GM18873 (cell line): ENCODE results near the gene PIF1.
"Not testable (repeated sequence)": the region's sequence is repeated elsewhere in the genome, so short reads cannot be mapped to it uniquely, and the experiment has no call there.

Source experiments
- ATAC-seq: cut with Tn5 transposase; IDR thresholded peaks from one replicate; pipeline ENCODE4 v1.9.1; 2021; ENCODE audit warnings: mild to moderate bottlenecking, moderate library complexity, moderate number of reproducible peaks; ENCODE audit not compliant: unreplicated experiment, low FRiP score

Gene PIF1

DNA sequence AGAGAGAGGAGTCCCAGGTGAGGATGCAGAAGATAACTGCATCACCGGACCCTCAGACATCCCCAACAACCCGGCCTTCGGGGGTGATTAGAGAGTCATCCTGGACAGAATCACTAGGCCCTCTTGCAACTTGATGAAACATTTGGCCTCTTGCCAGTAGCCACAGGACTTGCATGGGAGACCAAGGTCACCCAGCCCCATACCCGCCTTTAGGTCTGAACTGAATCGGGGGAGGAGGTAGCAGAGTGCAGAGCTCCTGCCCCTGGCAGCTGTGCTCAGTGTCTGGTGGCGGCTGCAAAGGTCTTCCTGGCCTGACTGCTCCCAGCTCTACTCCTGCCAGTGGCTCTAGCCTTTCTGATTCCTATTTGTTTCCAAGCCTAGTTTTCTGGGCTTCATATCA is 12.4 kb downstream of the PIF1 start:
- ATAC-seq, result no peak

DNA sequence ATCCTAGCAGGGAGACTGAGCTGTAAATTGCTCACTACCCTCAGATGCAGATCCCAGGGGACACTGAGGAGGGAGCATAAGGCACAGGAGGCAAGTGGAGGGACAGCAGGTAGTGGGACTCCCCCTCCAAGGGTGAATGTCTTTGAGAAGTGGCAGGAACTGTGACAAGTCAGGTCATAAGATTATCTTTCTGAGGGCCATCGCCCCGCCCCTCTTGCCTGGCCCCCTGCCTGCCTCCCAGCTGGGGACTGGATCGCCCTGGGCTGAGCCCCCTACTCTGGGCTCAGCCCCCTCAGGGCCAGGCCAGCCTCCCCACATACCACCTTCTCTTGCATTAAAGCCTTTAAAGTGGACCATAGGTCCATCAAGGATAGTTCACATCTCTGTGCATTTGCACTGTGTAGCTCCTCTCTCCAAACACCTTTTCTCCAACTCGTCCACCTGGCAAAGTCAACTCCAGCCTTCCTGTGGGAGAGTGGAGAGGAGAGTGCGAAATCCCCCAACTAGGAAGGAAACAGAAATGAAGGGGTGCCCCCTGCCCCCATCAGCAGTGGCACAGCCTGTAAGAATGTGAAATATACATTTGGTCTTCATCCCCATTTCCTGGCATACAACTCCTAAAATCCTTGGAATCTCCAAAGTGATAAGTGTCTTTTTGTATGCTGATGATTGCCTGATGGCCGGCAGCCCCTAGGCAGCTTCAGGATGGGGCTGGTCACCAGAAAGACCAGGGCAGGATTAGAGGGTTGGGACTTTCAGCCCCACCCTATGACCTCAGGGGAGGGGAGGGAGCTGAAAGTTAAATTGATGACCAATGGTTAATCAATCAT is 14.7 kb downstream of the PIF1 start:
- ATAC-seq, result no peak

DNA sequence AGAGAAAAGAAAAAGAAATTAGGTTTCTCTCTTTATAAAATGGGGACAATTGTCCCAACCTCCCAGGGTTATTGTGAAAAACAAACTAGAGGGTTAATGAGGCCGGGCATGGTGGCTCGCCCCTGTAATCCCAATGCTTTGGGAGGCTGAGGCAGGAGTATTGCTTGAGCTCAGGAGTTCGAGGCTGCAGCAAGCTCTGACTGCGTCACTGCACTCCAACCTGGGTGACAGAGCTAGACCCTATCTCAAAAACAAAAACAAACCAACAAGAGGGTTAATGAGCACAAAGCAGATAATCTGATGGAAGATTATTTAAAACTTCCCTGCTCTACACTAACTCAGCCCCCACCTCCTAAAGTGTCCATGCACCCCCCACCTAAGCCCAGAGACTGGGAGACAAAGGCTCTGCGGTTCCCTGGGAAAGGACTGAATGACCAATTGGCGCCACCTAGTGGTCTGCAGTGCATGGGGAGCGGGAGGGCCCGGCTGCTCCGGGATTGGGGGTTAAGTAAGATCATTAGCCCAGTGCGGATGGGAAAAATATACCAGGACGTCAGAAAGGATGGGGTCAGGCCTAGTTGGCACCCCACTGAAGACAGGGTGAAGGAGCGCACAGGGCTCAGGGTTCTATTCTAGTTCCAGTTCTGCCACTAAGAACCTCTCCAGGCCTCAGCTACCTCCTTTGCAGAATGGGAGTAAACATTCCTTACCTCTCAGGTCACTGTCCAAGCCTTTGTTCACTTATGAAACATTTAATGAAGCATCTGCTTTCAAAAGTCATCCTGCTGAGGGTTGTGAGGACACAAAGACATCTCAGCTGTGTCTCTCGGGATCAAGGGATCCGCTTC is 15.6 kb downstream of the PIF1 start:
- no peak for ATAC-seq

DNA sequence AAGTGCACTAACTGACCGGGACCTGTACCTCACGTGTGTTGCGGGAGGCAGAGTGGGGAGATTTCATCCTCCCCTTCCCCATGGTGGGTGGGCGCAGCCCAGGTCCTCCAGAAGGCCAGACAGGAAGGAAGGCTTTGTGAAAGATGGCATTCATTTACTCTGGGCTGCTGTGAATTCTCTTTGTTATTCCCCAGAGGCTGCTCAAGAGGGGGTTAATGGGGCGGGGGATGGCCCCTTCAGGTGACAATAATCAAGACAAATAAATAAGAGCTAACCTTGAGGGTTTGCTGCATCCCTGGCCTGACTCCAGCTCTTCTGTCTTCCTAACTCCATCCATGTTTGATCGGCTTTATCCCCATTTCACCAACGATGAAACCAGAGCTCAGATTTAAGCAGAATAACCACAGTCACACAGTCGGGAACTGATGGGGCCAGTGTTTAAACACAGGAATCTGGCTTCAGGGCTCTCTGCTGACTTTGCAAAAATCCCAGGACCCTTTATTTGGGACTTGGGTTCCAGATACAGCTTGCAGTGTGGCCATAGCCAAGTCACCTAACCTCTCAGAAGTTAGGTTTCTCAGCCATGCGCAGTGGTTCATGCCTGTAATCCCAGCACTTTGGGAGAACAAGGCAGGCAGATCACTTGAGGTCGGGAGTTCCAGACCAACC is 16.5 kb downstream of the PIF1 start:
- no peak for ATAC-seq

DNA sequence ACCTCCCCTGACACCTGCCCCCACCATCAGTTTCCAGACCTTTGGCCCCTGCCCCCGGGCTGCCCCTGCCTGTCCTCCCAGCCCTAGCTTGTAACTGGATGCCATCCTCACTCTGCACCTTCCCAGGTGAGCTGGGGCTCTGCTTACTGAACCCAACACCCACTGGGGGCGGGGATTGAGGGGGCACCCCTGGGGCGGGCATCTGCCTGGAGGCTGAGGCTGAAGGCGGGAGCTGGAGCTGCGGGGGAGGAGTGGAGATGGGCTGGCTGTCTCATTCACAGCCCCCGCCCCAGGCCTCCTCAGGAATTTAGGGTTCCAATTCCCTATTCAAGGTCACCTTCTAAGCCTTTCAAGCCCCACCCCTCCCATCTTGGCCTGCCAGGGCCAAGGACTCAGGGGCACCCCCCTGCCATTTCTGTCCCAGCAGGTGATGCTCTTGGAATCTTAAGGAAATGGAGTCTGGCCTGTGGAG is 17.7 kb downstream of the PIF1 start:
- ATAC-seq, result no peak

DNA sequence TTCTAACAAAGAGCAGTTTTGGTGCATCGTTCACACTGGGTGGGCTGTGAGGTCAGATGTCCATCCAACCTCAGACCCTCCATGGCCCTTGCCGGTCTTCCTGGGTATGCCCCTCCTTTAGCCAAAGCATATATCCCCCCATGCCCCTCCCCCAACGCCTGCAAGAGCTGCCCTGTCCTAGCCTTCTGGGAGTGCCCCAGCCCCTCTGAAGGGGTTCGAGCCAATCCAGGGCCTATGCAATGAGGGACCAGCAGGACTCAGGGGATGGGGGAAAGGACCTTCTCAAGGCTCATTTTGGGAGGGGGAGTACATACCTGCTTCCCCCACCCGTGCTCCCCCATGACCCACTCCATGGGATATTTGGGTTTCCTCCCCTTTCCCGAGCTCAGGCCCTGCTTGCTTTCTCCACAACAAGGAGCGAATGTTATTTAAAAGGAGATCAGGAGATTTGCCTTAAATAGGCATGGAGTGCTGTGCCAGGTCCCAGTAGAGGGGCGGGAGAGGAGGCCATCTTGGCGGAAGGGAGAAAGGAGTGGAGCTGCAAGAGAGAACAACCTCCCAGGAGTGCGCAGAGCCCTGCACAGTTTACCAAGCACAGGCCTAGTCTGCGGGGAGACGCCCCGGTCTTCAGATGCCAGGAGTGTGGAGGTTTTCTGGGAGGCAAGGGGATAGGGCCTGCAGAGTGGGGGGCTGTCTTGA is 18.2 kb downstream of the PIF1 start:
- no peak for ATAC-seq

DNA sequence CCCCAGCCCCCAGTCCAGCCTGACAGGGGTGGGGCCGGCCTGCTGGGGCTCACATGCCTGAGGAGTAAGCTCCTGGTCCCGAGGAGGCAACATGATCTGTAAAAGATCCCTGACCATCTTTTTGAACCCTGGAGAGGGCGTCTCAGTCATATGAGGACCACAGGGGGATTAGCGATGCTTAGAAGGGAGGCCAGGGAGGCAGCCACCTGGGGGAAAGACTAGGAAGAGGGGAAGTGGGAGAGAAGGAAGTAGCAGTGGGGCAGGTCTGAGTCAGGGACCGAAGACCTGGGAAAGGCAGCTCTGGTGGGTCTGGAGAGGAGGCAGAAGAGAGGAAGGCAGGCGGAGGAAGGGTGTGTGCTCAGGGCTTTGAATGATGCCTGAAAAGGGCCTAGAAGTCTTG is 18.9 kb downstream of the PIF1 start:
- ATAC-seq, result no peak

DNA sequence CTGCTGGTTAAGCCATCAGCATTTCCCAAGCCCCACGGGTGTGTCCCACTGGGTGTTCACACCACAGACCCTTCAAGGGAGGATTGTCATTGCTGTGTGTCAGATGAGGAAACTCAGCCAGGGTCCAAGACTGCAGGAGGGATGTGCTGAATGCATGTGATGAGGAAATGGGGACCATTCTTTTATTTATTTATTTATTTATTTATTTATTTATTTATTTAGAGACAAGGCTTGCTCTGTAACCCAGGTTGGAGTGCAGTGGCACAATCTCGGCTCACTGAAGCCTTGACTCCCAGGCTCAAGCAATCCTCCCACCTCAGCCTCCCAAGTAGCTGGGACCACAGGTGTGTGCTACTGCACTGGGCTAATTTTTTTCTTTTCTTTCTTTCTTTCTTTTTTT is 20.8 kb downstream of the PIF1 start:
- ATAC-seq, result no peak

DNA sequence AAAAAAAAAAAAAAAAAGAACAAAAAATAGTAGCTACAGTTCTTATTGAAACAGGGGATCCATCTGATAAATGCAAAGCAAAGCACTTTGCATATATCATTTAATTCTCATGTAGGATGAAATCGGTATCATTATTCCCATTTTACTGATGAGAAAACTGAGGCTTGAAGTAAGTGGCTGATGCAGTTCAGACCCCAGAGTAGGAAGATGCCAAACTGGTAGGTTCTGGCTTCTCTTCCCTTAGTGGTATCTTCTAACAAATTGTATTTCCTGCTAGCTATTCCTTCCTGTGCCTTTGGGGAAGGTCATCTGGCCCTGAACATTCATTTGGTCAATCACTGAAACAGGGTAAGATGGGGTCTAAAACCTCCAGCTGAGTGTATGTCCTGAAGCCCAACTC is 21.9 kb downstream of the PIF1 start:
- no peak for ATAC-seq

DNA sequence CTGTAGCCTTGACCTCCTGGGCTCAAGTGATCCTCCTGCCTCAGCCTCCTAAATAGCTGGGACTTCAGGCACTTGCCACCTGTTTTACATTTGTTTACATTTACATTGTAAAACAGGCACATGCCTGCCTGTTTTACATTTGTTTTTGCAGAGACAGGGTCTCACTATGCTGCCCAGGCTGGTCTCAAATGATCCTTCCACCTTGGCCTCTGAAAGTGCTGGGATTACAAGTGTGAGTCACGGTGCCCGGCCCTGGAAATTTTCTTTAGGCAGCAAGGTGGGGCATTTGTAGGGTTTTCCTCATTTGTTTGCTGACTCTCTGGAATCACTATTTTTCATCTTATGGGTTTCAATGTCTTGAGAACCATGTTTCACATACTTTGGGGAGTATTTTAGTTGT is 25.0 kb downstream of the PIF1 start:
- no peak for ATAC-seq

DNA sequence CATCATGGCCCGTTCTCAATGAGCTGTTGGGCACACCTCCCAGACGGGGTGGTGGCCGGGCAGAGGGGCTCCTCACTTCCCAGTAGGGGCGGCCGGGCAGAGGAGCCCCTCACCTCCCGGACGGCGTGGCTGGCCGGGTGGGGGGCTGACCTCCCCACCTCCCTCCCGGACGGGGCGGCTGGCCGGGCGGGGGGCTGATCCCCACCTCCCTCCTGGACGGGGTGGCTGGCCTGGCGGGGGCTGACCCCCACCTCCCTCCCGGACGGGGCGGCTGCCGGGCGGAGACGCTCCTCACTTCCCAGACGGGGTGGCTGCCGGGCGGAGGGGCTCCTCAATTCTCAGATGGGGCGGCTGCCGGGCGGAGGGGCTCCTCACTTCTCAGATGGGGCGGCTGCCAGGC is 26.5 kb downstream of the PIF1 start:
- ATAC-seq, result not testable (repeated sequence)

DNA sequence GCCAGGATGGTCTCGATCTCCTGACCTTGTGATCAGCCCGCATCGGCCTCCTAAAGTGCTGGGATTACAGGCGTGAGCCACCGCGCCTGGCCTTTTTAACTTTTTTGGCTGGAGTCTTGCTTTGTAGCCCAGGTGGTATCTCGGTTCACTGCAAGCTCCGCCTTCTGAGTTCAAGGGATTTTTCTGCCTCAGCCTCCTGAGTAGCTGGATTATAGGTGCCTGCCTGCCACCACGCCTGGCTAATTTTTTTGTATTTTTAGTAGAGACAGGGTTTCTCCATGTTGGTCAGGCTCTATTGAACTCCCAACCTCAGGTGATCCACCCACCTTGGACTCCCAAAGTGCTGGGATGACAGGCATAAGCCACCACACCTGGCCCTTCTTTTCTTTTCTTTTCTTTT is 29.5 kb downstream of the PIF1 start:
- not testable (repeated sequence) for ATAC-seq

DNA sequence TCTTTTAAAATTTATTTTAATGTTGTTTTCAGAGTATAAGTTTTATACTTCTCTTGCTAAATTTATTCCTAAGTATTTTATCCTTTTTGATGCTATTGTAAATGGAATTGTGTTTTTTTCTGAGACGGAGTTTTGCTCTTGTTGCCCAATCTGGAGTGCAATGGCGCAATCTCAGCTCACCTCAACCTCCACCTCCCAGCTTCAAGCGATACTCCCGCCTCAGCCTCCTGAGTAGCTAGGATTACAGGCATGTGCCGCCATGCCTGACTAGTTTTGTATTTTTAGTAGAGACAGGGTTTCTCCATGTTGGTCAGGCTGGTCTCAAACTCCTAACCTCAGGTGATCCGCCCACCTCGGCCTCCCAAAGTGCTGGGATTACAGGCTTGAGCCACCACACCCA is 30.1 kb downstream of the PIF1 start:
- ATAC-seq, result not testable (repeated sequence)

DNA sequence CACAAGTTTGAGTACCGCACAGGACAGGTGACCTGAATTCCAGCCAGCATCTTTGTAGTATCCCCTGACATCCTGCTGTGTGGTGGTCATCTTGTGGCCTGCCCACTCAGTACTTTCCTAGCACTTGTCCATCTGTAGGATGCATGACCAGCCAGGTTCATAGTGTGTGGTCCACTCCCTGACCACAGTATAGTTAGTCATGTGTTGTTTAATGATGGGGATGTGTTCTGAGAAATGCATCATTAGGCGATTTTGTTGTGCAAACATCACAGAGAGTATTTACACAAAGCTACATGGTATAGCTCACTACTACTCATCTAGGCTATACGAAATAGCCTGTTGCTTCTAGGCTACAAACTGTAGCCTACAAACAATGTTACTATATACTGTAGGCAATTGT is 33.2 kb downstream of the PIF1 start:
- no peak for ATAC-seq

DNA sequence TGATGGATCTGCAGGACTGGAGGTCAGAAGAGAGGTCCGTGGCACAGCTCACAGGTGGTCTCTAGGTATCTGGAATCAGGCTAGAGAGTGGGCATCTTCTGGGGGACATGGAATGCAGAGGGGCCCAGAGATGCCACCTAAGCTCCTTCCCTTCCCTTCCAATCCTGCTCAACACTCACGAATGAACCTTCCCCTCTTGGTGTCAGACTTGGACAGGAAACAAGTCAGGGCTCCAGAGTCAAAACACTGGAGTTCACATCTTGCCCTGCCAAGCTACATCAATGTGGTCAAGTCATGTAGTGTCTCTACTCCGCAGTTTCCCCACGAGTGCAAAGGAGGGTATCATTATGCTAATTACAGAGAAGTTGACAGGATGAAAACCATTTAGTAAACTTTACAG is 34.0 kb downstream of the PIF1 start:
- ATAC-seq, result no peak

DNA sequence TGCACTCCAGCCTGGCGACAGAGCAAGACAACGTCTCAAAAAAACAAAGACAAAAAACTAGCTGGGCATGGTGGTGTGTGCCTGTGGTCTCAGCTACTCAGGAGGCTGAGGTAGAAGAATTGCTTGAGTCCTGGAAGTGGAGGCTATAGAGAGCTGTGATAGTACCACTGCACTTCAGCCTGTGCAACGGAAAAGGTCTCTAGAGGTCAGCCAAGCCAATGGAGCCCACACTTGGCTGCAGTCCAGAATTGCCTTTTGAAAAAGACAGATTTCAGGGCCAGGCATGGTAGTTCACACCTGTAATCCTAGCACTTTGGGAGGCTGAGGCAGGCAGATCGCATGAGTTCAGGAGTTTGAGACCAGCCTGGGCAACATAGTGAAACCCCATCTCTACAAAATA is 41.7 kb downstream of the PIF1 start:
- no peak for ATAC-seq

DNA sequence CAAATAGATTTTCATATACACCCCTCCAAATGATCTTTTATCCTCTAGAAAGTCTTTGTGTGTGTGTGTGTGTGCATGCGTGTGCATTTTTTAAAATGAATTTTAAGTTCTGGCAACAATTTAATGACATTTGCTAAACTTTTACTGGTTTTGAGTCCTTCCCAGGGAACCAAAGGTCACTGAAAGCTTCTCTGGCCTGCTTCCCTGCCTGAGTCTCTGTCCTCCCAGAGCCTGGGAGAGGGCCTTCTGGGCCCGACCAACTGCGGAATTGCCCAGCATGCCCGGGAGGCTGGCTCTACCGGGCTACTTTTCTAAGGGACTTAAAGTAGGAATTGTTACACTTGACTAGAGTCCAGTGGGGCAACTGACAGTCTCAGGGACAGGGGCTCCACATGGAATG is 42.7 kb downstream of the PIF1 start:
- ATAC-seq, result no peak

DNA sequence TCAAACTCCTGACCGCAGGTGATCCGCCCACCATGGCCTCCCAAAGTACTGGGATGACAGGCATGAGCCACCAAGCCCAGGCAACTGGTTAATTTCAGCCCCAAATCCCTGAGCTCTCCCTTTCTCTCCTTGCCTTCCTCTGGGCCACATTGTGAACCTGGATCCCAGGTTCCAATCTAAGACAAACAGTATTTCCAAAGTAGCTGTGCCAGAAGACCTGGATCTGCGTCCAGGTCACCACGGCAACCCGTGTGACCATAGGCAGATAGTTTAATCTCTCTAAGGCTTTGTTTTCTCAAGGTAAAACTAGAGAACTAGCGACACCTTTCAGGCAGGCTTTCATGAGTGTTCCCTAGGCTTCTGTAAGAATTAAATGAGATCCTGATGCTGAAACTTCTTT is 44.1 kb downstream of the PIF1 start:
- ATAC-seq, result no peak

DNA sequence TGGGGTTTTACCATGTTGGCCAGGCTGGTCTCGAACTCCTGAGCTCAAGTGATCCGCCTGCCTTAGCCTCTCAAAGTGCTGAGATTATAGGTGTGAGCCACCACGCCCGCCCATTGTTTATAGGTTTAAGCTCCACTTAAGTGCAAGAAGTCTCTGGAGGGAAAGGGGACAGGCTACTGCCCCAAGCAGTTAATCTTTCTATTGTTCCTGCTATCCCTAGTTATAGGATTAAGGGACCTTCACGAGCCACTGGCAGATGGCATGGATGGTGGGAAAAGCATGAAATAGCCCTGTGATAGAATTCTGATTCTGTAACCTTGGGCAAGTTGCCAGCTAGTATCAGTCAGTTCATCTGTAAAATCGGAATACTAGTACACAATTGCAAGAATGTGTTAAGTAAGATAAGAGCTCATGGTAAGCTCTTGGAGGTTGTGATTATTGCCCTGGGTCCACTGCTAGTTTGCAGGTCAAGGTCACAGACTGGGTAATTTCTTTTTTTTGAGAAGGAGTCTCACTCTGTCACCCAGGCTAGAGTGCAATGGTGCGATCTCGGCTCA is 44.8 kb downstream of the PIF1 start:
- ATAC-seq, result no peak

DNA sequence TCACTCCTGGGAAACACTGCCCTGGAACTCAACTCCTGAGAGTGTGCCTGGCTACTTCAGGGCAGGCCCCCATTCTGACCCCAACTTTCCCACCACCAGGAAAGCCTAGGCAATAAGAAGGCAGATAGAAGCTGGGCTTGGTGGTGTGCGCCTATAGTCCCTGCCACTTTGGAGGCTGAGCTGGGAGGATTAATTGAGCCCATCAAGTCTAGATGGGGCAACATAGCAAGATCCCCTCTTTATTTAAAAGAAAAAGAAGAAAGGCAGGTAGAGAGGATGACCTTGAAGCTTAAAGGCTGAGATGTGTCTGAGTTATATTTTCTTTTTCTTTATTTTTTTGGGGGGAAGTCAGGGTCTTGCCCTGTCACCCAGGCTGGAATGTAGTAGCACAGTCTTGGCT is 45.8 kb downstream of the PIF1 start:
- no peak for ATAC-seq
